ENCODE data around the gene CENPF. TPM values are rescaled to one million over a fixed set of nuclear protein-coding genes. Genes with fewer than 3 reads are reported as not detected.

The CENPF gene
- total and polyA plus RNA-seq, 2 donors from 2014 or later: 0.39 to 3.3 TPM

DNA sequence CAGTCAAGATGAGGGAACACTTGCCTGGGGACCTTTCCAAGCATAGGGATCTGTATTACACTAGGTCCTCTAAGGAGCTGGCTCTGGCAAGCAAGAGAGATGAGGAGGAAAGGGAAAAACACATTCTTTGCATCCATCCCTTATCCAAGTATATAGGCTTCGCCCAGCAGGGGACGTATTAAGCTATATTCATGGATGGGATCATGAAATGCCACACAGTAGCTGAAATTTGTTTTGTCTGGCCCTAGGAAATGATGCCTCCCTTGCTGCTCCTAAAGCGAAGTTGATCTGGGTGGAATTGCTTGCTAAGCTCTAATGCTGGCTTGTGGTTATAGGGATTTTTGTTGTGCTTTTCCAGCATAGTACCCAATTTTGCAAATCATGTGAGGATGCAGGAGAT, 32.1 kb downstream of the CENPF start:
- Histone ChIP-seq H3K27me3 (ENCODE audit: control insufficient read depth, insufficient read depth, low read length) (no peaks in the 10 kb centered on the region), H3K9ac (ENCODE audit: low read length in 3 of 3) (no peak overlapping the region), H3K4me3 (ENCODE audit: low read length in 3 of 3) (no peak overlapping the region), H3K9me3 (ENCODE audit: control insufficient read depth in 2 of 3, insufficient read depth in 1 of 3, low read length in 3 of 3) (no peaks in the 10 kb centered on the region), H3K4me1 (ENCODE audit: control insufficient read depth in 2 of 3, insufficient read depth in 2 of 3, low read depth in 1 of 3, low read length in 3 of 3) (no peaks in the 10 kb centered on the region), H3K27ac (ENCODE audit: low read depth in 2 of 2, low read length in 2 of 2) (no peak overlapping the region), H3K36me3 (ENCODE audit: control insufficient read depth in 2 of 3, insufficient read depth in 3 of 3, low read length in 3 of 3) (no peaks in the 10 kb centered on the region)
- TF ChIP-seq, protein P1, sequence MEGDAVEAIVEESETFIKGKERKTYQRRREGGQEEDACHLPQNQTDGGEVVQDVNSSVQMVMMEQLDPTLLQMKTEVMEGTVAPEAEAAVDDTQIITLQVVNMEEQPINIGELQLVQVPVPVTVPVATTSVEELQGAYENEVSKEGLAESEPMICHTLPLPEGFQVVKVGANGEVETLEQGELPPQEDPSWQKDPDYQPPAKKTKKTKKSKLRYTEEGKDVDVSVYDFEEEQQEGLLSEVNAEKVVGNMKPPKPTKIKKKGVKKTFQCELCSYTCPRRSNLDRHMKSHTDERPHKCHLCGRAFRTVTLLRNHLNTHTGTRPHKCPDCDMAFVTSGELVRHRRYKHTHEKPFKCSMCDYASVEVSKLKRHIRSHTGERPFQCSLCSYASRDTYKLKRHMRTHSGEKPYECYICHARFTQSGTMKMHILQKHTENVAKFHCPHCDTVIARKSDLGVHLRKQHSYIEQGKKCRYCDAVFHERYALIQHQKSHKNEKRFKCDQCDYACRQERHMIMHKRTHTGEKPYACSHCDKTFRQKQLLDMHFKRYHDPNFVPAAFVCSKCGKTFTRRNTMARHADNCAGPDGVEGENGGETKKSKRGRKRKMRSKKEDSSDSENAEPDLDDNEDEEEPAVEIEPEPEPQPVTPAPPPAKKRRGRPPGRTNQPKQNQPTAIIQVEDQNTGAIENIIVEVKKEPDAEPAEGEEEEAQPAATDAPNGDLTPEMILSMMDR (IDR thresholded peaks at IDR 0.05; ENCODE audit: borderline replicate concordance, extremely low read depth, insufficient read depth): no peak
- intact Hi-C loops (cut with DNase I): no loop called here
- FAIRE-seq (no peak), DNase-seq (no peak)

DNA sequence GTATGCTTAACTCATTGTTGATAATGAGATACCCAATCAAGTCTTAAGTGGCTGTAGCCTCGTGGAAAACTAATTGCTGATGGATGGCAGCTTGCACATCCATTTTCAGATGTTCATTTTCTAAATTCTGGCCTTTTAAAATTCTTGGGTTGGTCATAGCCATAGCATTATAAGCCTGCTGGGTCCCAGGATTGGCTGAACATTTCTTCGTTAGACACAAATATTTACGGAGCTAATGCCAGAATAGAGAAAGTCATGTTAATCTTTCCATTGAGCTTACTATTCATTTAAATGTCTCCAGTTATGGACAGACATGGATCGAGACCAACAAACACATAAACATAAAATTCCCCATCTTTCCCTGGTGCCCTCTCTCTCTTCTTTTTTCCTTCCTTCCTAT, 32.5 kb downstream of the CENPF start:
- H3K9ac ChIP-seq (ENCODE audit: low read length in 3 of 3): no peak overlapping the region
- TF ChIP-seq, protein P1 (IDR thresholded peaks at IDR 0.05; ENCODE audit: borderline replicate concordance, extremely low read depth, insufficient read depth): no peak
- DNase-seq: no peak
- no peaks in the 10 kb centered on the region for H3K9me3 ChIP-seq (ENCODE audit: control insufficient read depth in 2 of 3, insufficient read depth in 1 of 3, low read length in 3 of 3)
- H3K27ac ChIP-seq (ENCODE audit: low read depth in 2 of 2, low read length in 2 of 2): no peak overlapping the region
- intact Hi-C loops (cut with DNase I): no loop called here
- H3K27me3 ChIP-seq (ENCODE audit: control insufficient read depth, insufficient read depth, low read length): no peaks in the 10 kb centered on the region
- no peak overlapping the region for H3K4me3 ChIP-seq (ENCODE audit: low read length in 3 of 3)
- no peaks in the 10 kb centered on the region for H3K4me1 ChIP-seq (ENCODE audit: control insufficient read depth in 2 of 3, insufficient read depth in 2 of 3, low read depth in 1 of 3, low read length in 3 of 3)
- FAIRE-seq: no peak
- H3K36me3 ChIP-seq (ENCODE audit: control insufficient read depth in 2 of 3, insufficient read depth in 3 of 3, low read length in 3 of 3): no peaks in the 10 kb centered on the region

GRCh38 chr1:214636436-214636835, 33.4 kb downstream of the CENPF start:
- no peaks in the 10 kb centered on the region for H3K36me3 ChIP-seq (ENCODE audit: control insufficient read depth in 2 of 3, insufficient read depth in 3 of 3, low read length in 3 of 3)
- TF ChIP-seq, protein P1 (IDR thresholded peaks at IDR 0.05; ENCODE audit: borderline replicate concordance, extremely low read depth, insufficient read depth): no peak
- FAIRE-seq (no peak), DNase-seq (no peak)
- H3K27ac ChIP-seq (ENCODE audit: low read depth in 2 of 2, low read length in 2 of 2): no peak overlapping the region
- intact Hi-C loops (cut with DNase I): no loop called here
- H3K9ac ChIP-seq (ENCODE audit: low read length in 3 of 3): no peak overlapping the region
- H3K4me1 ChIP-seq (ENCODE audit: control insufficient read depth in 2 of 3, insufficient read depth in 2 of 3, low read depth in 1 of 3, low read length in 3 of 3): no peaks in the 10 kb centered on the region
- no peak overlapping the region for H3K4me3 ChIP-seq (ENCODE audit: low read length in 3 of 3)
- H3K27me3 ChIP-seq (ENCODE audit: control insufficient read depth, insufficient read depth, low read length): no peaks in the 10 kb centered on the region
- H3K9me3 ChIP-seq (ENCODE audit: control insufficient read depth in 2 of 3, insufficient read depth in 1 of 3, low read length in 3 of 3): no peaks in the 10 kb centered on the region

GRCh38 chr1:214637125-214637524, 34.1 kb downstream of the CENPF start:
- DNase-seq: no peak
- intact Hi-C loops (cut with DNase I): no loop called here
- FAIRE-seq: no peak
- Histone ChIP-seq H3K27me3 (ENCODE audit: control insufficient read depth, insufficient read depth, low read length) (no peaks in the 10 kb centered on the region), H3K9me3 (ENCODE audit: control insufficient read depth in 2 of 3, insufficient read depth in 1 of 3, low read length in 3 of 3) (no peaks in the 10 kb centered on the region), H3K9ac (ENCODE audit: low read length in 3 of 3) (no peak overlapping the region), H3K4me3 (ENCODE audit: low read length in 3 of 3) (no peak overlapping the region), H3K4me1 (ENCODE audit: control insufficient read depth in 2 of 3, insufficient read depth in 2 of 3, low read depth in 1 of 3, low read length in 3 of 3) (no peaks in the 10 kb centered on the region), H3K36me3 (ENCODE audit: control insufficient read depth in 2 of 3, insufficient read depth in 3 of 3, low read length in 3 of 3) (no peaks in the 10 kb centered on the region), H3K27ac (ENCODE audit: low read depth in 2 of 2, low read length in 2 of 2) (no peak overlapping the region)
- TF ChIP-seq, protein P1 (IDR thresholded peaks at IDR 0.05; ENCODE audit: borderline replicate concordance, extremely low read depth, insufficient read depth): no peak

Data from kidney (tissue), 14 donors.